WTC11 (cell line): ENCODE data around the gene SLC12A8. TPM values are rescaled to one million over a fixed set of nuclear protein-coding genes. Genes with fewer than 3 reads are reported as not detected.

ENCODE experiments used
- ATAC-seq: fragments of 200-7000 bp; cut with Tn5 transposase; 2 replicates; pipeline ENCODE4 v1.10.0; 2021; ENCODE audit warnings: mild to moderate bottlenecking, moderate library complexity
- CTCF ChIA-PET: fragments of 300-600 bp; sonication (Branson Sonifier 250); formaldehyde crosslinking; loops from one replicate; lab custom pipeline; 2021; ENCODE audit warnings: antibody characterized with exemption; lab: Charles Lee
- POLR2A ChIA-PET: fragments of 350-600 bp; sonication (Branson Sonifier 250); formaldehyde crosslinking; loops from one replicate; lab custom pipeline; 2021; ENCODE audit warnings: antibody characterized with exemption; lab: Charles Lee
- DNase-seq: peaks from one replicate; pipeline ENCODE4 v3.0.0; 2021; ENCODE audit warnings: low spot score
- H3K27ac Mint-ChIP-seq: 2 replicates; pipeline ENCODE4 v1.8.0; 2021; ENCODE audit warnings: mixed read lengths
- H3K27me3 Mint-ChIP-seq: 2 replicates; pipeline ENCODE4 v1.8.0; 2021; ENCODE audit warnings: low read depth, mild to moderate bottlenecking, moderate library complexity, mixed read lengths
- H3K36me3 Mint-ChIP-seq: 2 replicates; pipeline ENCODE4 v1.8.0; 2021; ENCODE audit warnings: mixed read lengths
- H3K4me1 Mint-ChIP-seq: 2 replicates; pipeline ENCODE4 v1.8.0; 2022; ENCODE audit warnings: mixed read lengths
- H3K4me3 Mint-ChIP-seq: 2 replicates; pipeline ENCODE4 v1.8.0; 2021; ENCODE audit warnings: mild to moderate bottlenecking, moderate library complexity, mixed read lengths
- H3K9me3 Mint-ChIP-seq: 2 replicates; pipeline ENCODE4 v1.8.0; 2021; ENCODE audit warnings: mixed read lengths
- ATF1 ChIP-seq: sonication (generic); formaldehyde crosslinking; IDR thresholded peaks from 2 replicates; pipeline ENCODE4 v1.8.1; 2023; ENCODE audit warnings: mild to moderate bottlenecking, moderate library complexity, missing genetic modification reagents
- ESRRA ChIP-seq: sonication (generic); formaldehyde crosslinking; IDR thresholded peaks from 2 replicates; pipeline ENCODE4 v1.8.1; 2022; ENCODE audit warnings: mild to moderate bottlenecking, missing genetic modification reagents, borderline replicate concordance
- FOXP1 ChIP-seq: sonication (generic); formaldehyde crosslinking; IDR thresholded peaks from 2 replicates; pipeline ENCODE4 v1.8.0; 2022; ENCODE audit warnings: missing genetic modification reagents, mild to moderate bottlenecking, moderate library complexity, borderline replicate concordance
- IRF2 ChIP-seq: sonication (generic); formaldehyde crosslinking; IDR thresholded peaks from 2 replicates; pipeline ENCODE4 v1.8.0; 2022; ENCODE audit warnings: low read depth, missing genetic modification reagents, borderline replicate concordance
- MXD4 ChIP-seq: fragments of 250-450 bp; sonication (Bioruptor Pico); IDR thresholded peaks from 2 replicates; pipeline ENCODE4 v1.8.0; 2021; ENCODE audit warnings: mild to moderate bottlenecking, moderate library complexity, borderline replicate concordance
- NFE2L1 ChIP-seq: sonication (generic); formaldehyde crosslinking; IDR thresholded peaks from 2 replicates; pipeline ENCODE4 v1.8.1; 2023; ENCODE audit warnings: missing genetic modification reagents
- NR3C1 ChIP-seq: sonication (generic); formaldehyde crosslinking; conservative IDR thresholded peaks from 2 replicates; pipeline ENCODE4 v1.8.1; 2023; ENCODE audit warnings: low read depth, mild to moderate bottlenecking, missing genetic modification reagents
- RORB ChIP-seq: fragments of 250-450 bp; sonication (Bioruptor Pico); IDR thresholded peaks from 2 replicates; pipeline ENCODE4 v1.9.0; 2021; ENCODE audit warnings: mild to moderate bottlenecking
- TEAD1 ChIP-seq: sonication (generic); formaldehyde crosslinking; IDR thresholded peaks from 2 replicates; pipeline ENCODE4 v1.8.0; 2022; ENCODE audit warnings: mild to moderate bottlenecking, missing genetic modification reagents
- ZBTB21 ChIP-seq: sonication (generic); formaldehyde crosslinking; IDR thresholded peaks from 2 replicates; pipeline ENCODE4 v1.8.1; 2023; ENCODE audit warnings: mild to moderate bottlenecking, missing genetic modification reagents, borderline replicate concordance
- ZNF138 ChIP-seq: sonication (generic); formaldehyde crosslinking; conservative IDR thresholded peaks from 2 replicates; pipeline ENCODE4 v1.8.1; 2022; ENCODE audit warnings: mild to moderate bottlenecking, moderate library complexity, missing genetic modification reagents
- ZNF317 ChIP-seq: sonication (generic); formaldehyde crosslinking; IDR thresholded peaks from 2 replicates; pipeline ENCODE4 v1.8.1; 2023; ENCODE audit warnings: low read depth, mild to moderate bottlenecking, moderate library complexity, missing genetic modification reagents, borderline replicate concordance
- ZNF396 ChIP-seq: fragments of 250-450 bp; sonication (Bioruptor Pico); IDR thresholded peaks from 2 replicates; pipeline ENCODE4 v1.8.0; 2021; ENCODE audit warnings: mild to moderate bottlenecking, moderate library complexity, borderline replicate concordance
- total RNA-seq: library from RNA; stranded (reverse); gene quantifications from 3 replicates; pipeline ENCODE4 v1.2.3, GENCODE V29; 2021
- TF ChIP-seq, protein P1 (sequence below): sonication (generic); formaldehyde crosslinking; IDR thresholded peaks from 2 replicates; pipeline ENCODE4 v1.8.1; 2022; ENCODE audit warnings: low read depth, missing genetic modification reagents, borderline replicate concordance
- TF ChIP-seq, protein P2 (sequence below): sonication (generic); formaldehyde crosslinking; IDR thresholded peaks from 2 replicates; pipeline ENCODE4 v1.8.1; 2022; ENCODE audit warnings: missing genetic modification reagents, borderline replicate concordance
- TF ChIP-seq, protein P3 (sequence below): sonication (generic); formaldehyde crosslinking; IDR thresholded peaks from 2 replicates; pipeline ENCODE4 v1.8.1; 2023; ENCODE audit warnings: mild to moderate bottlenecking, missing genetic modification reagents, borderline replicate concordance
- TF ChIP-seq, protein P4 (sequence below): sonication (generic); formaldehyde crosslinking; IDR thresholded peaks from 2 replicates; pipeline ENCODE4 v1.8.1; 2023; ENCODE audit warnings: mild to moderate bottlenecking, missing genetic modification reagents, moderate library complexity
- TF ChIP-seq, protein P5 (sequence below): sonication (generic); formaldehyde crosslinking; IDR thresholded peaks from 2 replicates; pipeline ENCODE4 v1.8.1; 2022; ENCODE audit warnings: mild to moderate bottlenecking, moderate library complexity, missing genetic modification reagents
- TF ChIP-seq, protein P6 (sequence below): sonication (generic); formaldehyde crosslinking; IDR thresholded peaks from 2 replicates; pipeline ENCODE4 v1.8.0; 2023; ENCODE audit warnings: mild to moderate bottlenecking, missing genetic modification reagents
- TF ChIP-seq, protein P7 (sequence below): sonication (generic); formaldehyde crosslinking; IDR thresholded peaks from 2 replicates; pipeline ENCODE4 v1.8.0; 2022; ENCODE audit warnings: missing genetic modification reagents

SLC12A8 gene
- total RNA-seq, 1 experiment from 2014 or later = 9.1 TPM

DNA sequence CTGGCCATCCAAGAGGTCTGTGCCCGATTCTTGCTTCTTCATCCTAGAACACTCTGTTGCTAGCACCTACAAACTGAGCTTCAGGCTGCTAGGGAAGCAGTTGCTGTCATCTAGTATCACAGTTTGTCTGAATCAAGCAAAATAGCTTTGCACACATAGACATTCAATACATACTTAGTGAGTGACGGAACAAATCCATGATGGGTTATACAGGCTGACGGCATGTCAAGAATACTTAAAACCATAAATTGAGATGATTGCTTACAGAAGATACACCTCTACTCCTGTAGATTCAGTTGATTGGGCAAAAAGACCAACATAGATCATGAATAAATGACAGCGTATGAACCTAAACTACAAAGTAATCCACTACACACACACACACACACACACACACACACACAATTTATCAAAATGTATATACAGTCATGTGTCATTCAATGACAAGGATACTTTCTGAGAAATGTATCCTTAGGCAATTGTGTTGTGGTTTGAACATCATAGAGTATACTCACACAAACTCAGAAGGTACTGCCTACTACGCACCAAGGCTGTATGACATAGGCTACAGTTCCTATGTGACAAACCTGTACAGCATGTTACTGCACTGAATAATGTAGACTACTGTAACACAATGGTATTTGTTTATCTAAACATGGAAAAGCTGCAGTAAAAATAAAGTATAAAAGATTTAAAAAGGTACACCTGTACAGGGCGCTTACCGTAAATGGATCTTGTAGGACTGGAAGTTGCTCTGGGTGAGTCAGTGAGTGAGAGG, 142.4 kb downstream of the SLC12A8 start (continued):
- TF ChIP-seq, protein P1, sequence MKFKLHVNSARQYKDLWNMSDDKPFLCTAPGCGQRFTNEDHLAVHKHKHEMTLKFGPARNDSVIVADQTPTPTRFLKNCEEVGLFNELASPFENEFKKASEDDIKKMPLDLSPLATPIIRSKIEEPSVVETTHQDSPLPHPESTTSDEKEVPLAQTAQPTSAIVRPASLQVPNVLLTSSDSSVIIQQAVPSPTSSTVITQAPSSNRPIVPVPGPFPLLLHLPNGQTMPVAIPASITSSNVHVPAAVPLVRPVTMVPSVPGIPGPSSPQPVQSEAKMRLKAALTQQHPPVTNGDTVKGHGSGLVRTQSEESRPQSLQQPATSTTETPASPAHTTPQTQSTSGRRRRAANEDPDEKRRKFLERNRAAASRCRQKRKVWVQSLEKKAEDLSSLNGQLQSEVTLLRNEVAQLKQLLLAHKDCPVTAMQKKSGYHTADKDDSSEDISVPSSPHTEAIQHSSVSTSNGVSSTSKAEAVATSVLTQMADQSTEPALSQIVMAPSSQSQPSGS (CRISPR knock-in tag) = no peak
- TF ChIP-seq ZNF138 = no peak
- no peak for TF ChIP-seq ZNF317 (CRISPR knock-in tag)
- TF ChIP-seq, protein P2, sequence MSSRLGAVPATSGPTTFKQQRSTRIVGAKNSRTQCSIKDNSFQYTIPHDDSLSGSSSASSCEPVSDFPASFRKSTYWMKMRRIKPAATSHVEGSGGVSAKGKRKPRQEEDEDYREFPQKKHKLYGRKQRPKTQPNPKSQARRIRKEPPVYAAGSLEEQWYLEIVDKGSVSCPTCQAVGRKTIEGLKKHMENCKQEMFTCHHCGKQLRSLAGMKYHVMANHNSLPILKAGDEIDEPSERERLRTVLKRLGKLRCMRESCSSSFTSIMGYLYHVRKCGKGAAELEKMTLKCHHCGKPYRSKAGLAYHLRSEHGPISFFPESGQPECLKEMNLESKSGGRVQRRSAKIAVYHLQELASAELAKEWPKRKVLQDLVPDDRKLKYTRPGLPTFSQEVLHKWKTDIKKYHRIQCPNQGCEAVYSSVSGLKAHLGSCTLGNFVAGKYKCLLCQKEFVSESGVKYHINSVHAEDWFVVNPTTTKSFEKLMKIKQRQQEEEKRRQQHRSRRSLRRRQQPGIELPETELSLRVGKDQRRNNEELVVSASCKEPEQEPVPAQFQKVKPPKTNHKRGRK (CRISPR knock-in tag) = no peak
- TF ChIP-seq, protein P3, sequence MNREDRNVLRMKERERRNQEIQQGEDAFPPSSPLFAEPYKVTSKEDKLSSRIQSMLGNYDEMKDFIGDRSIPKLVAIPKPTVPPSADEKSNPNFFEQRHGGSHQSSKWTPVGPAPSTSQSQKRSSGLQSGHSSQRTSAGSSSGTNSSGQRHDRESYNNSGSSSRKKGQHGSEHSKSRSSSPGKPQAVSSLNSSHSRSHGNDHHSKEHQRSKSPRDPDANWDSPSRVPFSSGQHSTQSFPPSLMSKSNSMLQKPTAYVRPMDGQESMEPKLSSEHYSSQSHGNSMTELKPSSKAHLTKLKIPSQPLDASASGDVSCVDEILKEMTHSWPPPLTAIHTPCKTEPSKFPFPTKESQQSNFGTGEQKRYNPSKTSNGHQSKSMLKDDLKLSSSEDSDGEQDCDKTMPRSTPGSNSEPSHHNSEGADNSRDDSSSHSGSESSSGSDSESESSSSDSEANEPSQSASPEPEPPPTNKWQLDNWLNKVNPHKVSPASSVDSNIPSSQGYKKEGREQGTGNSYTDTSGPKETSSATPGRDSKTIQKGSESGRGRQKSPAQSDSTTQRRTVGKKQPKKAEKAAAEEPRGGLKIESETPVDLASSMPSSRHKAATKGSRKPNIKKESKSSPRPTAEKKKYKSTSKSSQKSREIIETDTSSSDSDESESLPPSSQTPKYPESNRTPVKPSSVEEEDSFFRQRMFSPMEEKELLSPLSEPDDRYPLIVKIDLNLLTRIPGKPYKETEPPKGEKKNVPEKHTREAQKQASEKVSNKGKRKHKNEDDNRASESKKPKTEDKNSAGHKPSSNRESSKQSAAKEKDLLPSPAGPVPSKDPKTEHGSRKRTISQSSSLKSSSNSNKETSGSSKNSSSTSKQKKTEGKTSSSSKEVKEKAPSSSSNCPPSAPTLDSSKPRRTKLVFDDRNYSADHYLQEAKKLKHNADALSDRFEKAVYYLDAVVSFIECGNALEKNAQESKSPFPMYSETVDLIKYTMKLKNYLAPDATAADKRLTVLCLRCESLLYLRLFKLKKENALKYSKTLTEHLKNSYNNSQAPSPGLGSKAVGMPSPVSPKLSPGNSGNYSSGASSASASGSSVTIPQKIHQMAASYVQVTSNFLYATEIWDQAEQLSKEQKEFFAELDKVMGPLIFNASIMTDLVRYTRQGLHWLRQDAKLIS (CRISPR knock-in tag) = no peak
- TF ChIP-seq, protein P4, sequence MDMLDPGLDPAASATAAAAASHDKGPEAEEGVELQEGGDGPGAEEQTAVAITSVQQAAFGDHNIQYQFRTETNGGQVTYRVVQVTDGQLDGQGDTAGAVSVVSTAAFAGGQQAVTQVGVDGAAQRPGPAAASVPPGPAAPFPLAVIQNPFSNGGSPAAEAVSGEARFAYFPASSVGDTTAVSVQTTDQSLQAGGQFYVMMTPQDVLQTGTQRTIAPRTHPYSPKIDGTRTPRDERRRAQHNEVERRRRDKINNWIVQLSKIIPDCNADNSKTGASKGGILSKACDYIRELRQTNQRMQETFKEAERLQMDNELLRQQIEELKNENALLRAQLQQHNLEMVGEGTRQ (CRISPR knock-in tag) = no peak
- no peak for TF ChIP-seq ZNF396 (CRISPR knock-in tag)
- no peak for TF ChIP-seq TEAD1 (CRISPR knock-in tag)
- TF ChIP-seq, protein P5, sequence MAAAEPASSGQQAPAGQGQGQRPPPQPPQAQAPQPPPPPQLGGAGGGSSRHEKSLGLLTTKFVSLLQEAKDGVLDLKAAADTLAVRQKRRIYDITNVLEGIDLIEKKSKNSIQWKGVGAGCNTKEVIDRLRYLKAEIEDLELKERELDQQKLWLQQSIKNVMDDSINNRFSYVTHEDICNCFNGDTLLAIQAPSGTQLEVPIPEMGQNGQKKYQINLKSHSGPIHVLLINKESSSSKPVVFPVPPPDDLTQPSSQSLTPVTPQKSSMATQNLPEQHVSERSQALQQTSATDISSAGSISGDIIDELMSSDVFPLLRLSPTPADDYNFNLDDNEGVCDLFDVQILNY (CRISPR knock-in tag) = no peak
- TF ChIP-seq, protein P6, sequence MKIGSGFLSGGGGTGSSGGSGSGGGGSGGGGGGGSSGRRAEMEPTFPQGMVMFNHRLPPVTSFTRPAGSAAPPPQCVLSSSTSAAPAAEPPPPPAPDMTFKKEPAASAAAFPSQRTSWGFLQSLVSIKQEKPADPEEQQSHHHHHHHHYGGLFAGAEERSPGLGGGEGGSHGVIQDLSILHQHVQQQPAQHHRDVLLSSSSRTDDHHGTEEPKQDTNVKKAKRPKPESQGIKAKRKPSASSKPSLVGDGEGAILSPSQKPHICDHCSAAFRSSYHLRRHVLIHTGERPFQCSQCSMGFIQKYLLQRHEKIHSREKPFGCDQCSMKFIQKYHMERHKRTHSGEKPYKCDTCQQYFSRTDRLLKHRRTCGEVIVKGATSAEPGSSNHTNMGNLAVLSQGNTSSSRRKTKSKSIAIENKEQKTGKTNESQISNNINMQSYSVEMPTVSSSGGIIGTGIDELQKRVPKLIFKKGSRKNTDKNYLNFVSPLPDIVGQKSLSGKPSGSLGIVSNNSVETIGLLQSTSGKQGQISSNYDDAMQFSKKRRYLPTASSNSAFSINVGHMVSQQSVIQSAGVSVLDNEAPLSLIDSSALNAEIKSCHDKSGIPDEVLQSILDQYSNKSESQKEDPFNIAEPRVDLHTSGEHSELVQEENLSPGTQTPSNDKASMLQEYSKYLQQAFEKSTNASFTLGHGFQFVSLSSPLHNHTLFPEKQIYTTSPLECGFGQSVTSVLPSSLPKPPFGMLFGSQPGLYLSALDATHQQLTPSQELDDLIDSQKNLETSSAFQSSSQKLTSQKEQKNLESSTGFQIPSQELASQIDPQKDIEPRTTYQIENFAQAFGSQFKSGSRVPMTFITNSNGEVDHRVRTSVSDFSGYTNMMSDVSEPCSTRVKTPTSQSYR (CRISPR knock-in tag) = no peak

DNA sequence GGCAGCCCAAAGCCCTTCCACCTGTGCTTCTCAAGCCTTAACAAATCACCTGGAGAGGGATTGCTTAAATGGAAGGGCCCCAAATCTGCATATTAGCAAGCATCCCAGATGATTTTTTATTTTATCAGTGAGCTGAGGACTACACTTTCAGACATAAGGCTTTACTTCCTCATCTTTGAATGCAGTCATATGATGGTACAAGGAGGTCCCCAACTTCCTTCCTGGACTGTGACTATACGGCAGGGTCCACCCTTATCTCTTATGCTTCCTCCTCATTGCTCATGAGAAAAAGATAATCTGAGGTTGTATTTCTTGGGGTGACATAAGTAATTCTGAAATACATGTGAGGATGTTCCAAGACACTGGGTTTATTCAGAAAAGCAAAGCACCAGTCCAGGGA, 143.1 kb downstream of the SLC12A8 start:
- H3K4me3 Mint-ChIP-seq = no peak overlapping the region
- TF ChIP-seq MXD4 (no peak), ZBTB21 (CRISPR knock-in tag) (no peak), ZNF138 (no peak), RORB (CRISPR knock-in tag) (no peak), ATF1 (CRISPR knock-in tag) (no peak), IRF2 (CRISPR knock-in tag) (no peak), NR3C1 (CRISPR knock-in tag) (no peak), NFE2L1 (CRISPR knock-in tag) (no peak), ESRRA (CRISPR knock-in tag) (no peak), FOXP1 (CRISPR knock-in tag) (no peak)
- TF ChIP-seq, protein P7, sequence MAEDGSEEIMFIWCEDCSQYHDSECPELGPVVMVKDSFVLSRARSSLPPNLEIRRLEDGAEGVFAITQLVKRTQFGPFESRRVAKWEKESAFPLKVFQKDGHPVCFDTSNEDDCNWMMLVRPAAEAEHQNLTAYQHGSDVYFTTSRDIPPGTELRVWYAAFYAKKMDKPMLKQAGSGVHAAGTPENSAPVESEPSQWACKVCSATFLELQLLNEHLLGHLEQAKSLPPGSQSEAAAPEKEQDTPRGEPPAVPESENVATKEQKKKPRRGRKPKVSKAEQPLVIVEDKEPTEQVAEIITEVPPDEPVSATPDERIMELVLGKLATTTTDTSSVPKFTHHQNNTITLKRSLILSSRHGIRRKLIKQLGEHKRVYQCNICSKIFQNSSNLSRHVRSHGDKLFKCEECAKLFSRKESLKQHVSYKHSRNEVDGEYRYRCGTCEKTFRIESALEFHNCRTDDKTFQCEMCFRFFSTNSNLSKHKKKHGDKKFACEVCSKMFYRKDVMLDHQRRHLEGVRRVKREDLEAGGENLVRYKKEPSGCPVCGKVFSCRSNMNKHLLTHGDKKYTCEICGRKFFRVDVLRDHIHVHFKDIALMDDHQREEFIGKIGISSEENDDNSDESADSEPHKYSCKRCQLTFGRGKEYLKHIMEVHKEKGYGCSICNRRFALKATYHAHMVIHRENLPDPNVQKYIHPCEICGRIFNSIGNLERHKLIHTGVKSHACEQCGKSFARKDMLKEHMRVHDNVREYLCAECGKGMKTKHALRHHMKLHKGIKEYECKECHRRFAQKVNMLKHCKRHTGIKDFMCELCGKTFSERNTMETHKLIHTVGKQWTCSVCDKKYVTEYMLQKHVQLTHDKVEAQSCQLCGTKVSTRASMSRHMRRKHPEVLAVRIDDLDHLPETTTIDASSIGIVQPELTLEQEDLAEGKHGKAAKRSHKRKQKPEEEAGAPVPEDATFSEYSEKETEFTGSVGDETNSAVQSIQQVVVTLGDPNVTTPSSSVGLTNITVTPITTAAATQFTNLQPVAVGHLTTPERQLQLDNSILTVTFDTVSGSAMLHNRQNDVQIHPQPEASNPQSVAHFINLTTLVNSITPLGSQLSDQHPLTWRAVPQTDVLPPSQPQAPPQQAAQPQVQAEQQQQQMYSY (CRISPR knock-in tag) = no peak

More for the DNA sequence above, 143.1 kb downstream of the SLC12A8 start:
- Mint-ChIP-seq H3K4me1 (peaks cover 6% of the 10 kb centered on the region), H3K27ac (no peak overlapping the region), H3K36me3 (no peaks in the 10 kb centered on the region), H3K27me3 (no peaks in the 10 kb centered on the region), H3K9me3 (peaks cover 5% of the 10 kb centered on the region)
- ChIA-PET CTCF (interaction anchor here (1.4 kb wide), 1 partner anchor 95 kb away, joined by 3 read pairs; no protein-coding TSS in a partner anchor), POLR2A (no interaction called here)
- DNase-seq (no peak), ATAC-seq (no peak)
